HepG2 (cell line): Measurements from ENCODE around the gene LTB4R. TPM values are rescaled to one million over a fixed set of nuclear protein-coding genes. Genes with fewer than 3 reads are reported as not detected.

Experiments used
- CSRNP2 ChIP-seq: sonication (generic); formaldehyde crosslinking; conservative IDR thresholded peaks from 2 replicates; pipeline ENCODE4 v1.8.0; 2022; ENCODE audit warnings: low read depth, missing genetic modification reagents
- FLYWCH1 ChIP-seq: sonication (generic); formaldehyde crosslinking; IDR thresholded peaks from 2 replicates; pipeline ENCODE4 v1.8.1; 2023; ENCODE audit warnings: mild to moderate bottlenecking, missing genetic modification reagents
- KAT2B ChIP-seq: fragments of 150-350 bp; IDR thresholded peaks from 2 replicates; pipeline ENCODE4 v1.6.1; 2014; ENCODE audit warnings: low read depth, low read length, borderline replicate concordance
- KLF9 ChIP-seq: IDR thresholded peaks from 2 replicates; pipeline ENCODE4 v1.6.1; 2016; ENCODE audit warnings: low read depth
- MYNN ChIP-seq: sonication (generic); formaldehyde crosslinking; IDR thresholded peaks from 2 replicates; pipeline ENCODE4 v1.4.0; 2020; ENCODE audit warnings: mild to moderate bottlenecking, low read depth, missing genetic modification reagents
- SKIL ChIP-seq: sonication (generic); formaldehyde crosslinking; IDR thresholded peaks from 2 replicates; pipeline ENCODE4 v1.8.0; 2022; ENCODE audit warnings: missing genetic modification reagents, mild to moderate bottlenecking, moderate library complexity, borderline replicate concordance
- SNAI1 ChIP-seq: sonication (generic); formaldehyde crosslinking; IDR thresholded peaks from 2 replicates; pipeline ENCODE4 v1.5.0; 2020; ENCODE audit warnings: mild to moderate bottlenecking, missing genetic modification reagents, borderline replicate concordance
- SOX5 ChIP-seq: IDR thresholded peaks from 2 replicates; pipeline ENCODE4 v1.6.1; 2016; ENCODE audit warnings: borderline replicate concordance
- TCF7L2 ChIP-seq: IDR thresholded peaks from 2 replicates; pipeline ENCODE4 v1.6.1; 2011; ENCODE audit warnings: mild to moderate bottlenecking, low read depth, low read length, moderate library complexity
- ZBTB8A ChIP-seq: sonication (generic); formaldehyde crosslinking; IDR thresholded peaks from 2 replicates; pipeline ENCODE4 v1.4.0; 2020; ENCODE audit warnings: mild to moderate bottlenecking, low read depth, missing genetic modification reagents, borderline replicate concordance
- ZGPAT ChIP-seq: IDR thresholded peaks from 2 replicates; pipeline ENCODE4 v1.6.1; 2016; ENCODE audit warnings: mild to moderate bottlenecking
- ZNF160 ChIP-seq: sonication (generic); formaldehyde crosslinking; IDR thresholded peaks from 2 replicates; pipeline ENCODE4 v1.8.0; 2022; ENCODE audit warnings: mild to moderate bottlenecking, inconsistent platforms, missing genetic modification reagents
- ZNF276 ChIP-seq: sonication (generic); formaldehyde crosslinking; IDR thresholded peaks from 2 replicates; pipeline ENCODE4 v1.4.0; 2020; ENCODE audit warnings: mild to moderate bottlenecking, low read depth, missing genetic modification reagents
- ZNF83 ChIP-seq: sonication (generic); formaldehyde crosslinking; IDR thresholded peaks from 2 replicates; pipeline ENCODE4 v1.4.0; 2020; ENCODE audit warnings: missing genetic modification reagents, mild to moderate bottlenecking, borderline replicate concordance
- polyA plus RNA-seq, 8 experiments: library from polyadenylated mRNA; depleted of rRNA in 3 of 8; stranded (reverse) in 7 of 8; unstranded in 1 of 8; fragments of >200 nt; fragmentation: Illumina TruSeq in 4 of 8; extraction: Trizol in 4 of 8; gene quantifications; 2 replicates each; pipeline versions ENCODE4 v1.2.1 to v1.2.3, GENCODE V29; 2011 to 2016; ENCODE audit warnings: low read depth in 4 of 8, missing spikeins in 1 of 8, mixed read lengths in 1 of 8; ENCODE audit not compliant: insufficient read depth in 1 of 8
- total RNA-seq, 5 experiments: library from RNA; depleted of rRNA; stranded (reverse); fragments of >200 nt; fragmentation: Illumina TruSeq; extraction: Trizol; gene quantifications; 2 replicates each; pipeline ENCODE4 v1.2.3, GENCODE V29; 2016; ENCODE audit warnings: low read depth in 1 of 5
- TF ChIP-seq, protein P1 (sequence below): IDR thresholded peaks from 2 replicates; pipeline ENCODE4 v1.6.1; 2016
- TF ChIP-seq, protein P2 (sequence below): sonication (generic); formaldehyde crosslinking; IDR thresholded peaks from 2 replicates; pipeline ENCODE4 v1.5.1; 2020; ENCODE audit warnings: missing genetic modification reagents, mild to moderate bottlenecking, borderline replicate concordance

LTB4R gene
- total and polyA plus RNA-seq, 2 of the 13 experiments (the other 11 are each of a cell fraction or from before 2014, with no cell fraction given) = 3.2 to 8.2 TPM

GRCh38 chr14:24299255-24300191 is 11.8 kb upstream of the LTB4R start, which contains the start of the genes DHRS1 and NOP9 (continued):
- TF ChIP-seq ZNF83 (CRISPR knock-in tag) = no peak; the same call in 1 of the 2 replicates
- TF ChIP-seq ZBTB8A (CRISPR knock-in tag) = peak; percentile 80; the same call in 1 of the 2 replicates
- TF ChIP-seq FLYWCH1 (CRISPR knock-in tag) = no peak
- peak; percentile 99 for TF ChIP-seq ZGPAT
- TF ChIP-seq ZNF276 (CRISPR knock-in tag) = peak; percentile 83; the same call in 1 of the 2 replicates
- TF ChIP-seq SKIL (CRISPR knock-in tag) = no peak
- TF ChIP-seq KLF9 (CRISPR knock-in tag) = peak; percentile 100
- peak; percentile 95 for TF ChIP-seq ZNF160
- TF ChIP-seq CSRNP2 (CRISPR knock-in tag) = no peak
- TF ChIP-seq SOX5 (CRISPR knock-in tag) = peak; percentile 72
- TF ChIP-seq, protein P1, sequence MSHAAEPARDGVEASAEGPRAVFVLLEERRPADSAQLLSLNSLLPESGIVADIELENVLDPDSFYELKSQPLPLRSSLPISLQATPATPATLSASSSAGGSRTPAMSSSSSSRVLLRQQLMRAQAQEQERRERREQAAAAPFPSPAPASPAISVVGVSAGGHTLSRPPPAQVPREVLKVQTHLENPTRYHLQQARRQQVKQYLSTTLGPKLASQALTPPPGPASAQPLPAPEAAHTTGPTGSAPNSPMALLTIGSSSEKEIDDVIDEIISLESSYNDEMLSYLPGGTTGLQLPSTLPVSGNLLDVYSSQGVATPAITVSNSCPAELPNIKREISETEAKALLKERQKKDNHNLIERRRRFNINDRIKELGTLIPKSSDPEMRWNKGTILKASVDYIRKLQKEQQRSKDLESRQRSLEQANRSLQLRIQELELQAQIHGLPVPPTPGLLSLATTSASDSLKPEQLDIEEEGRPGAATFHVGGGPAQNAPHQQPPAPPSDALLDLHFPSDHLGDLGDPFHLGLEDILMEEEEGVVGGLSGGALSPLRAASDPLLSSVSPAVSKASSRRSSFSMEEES = peak; percentile 71
- TF ChIP-seq TCF7L2 = no peak
- peak; percentile 84; the same call in 1 of the 2 replicates for TF ChIP-seq SNAI1 (CRISPR knock-in tag)
- no peak for TF ChIP-seq KAT2B
- no peak; the same call in 1 of the 2 replicates for TF ChIP-seq MYNN (CRISPR knock-in tag)
- TF ChIP-seq, protein P2, sequence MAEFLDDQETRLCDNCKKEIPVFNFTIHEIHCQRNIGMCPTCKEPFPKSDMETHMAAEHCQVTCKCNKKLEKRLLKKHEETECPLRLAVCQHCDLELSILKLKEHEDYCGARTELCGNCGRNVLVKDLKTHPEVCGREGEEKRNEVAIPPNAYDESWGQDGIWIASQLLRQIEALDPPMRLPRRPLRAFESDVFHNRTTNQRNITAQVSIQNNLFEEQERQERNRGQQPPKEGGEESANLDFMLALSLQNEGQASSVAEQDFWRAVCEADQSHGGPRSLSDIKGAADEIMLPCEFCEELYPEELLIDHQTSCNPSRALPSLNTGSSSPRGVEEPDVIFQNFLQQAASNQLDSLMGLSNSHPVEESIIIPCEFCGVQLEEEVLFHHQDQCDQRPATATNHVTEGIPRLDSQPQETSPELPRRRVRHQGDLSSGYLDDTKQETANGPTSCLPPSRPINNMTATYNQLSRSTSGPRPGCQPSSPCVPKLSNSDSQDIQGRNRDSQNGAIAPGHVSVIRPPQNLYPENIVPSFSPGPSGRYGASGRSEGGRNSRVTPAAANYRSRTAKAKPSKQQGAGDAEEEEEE (CRISPR knock-in tag) = peak; percentile 99; the same call in 1 of the 2 replicates
